Esophagus muscularis mucosa (tissue), 3 donors: ENCODE results near the gene CFAP99.

ENCODE experiments used
- CTCF ChIP-seq, 3 experiments: fragments of 200-600 bp in 2 of 3; fragments of 450-650 bp in 1 of 3; sonication (generic) in 2 of 3; IDR thresholded peaks; one replicate each; pipeline ENCODE4 v1.5.1; 2017 to 2019; ENCODE audit warnings: antibody characterized with exemption in 3 of 3, mild to moderate bottlenecking in 2 of 3, moderate library complexity in 1 of 3
- POLR2A ChIP-seq: fragments of 450-650 bp; IDR thresholded peaks from one replicate; pipeline ENCODE4 v1.6.1; 2017; ENCODE audit warnings: antibody characterized with exemption, moderate library complexity, mild to moderate bottlenecking, low read depth

- TF ChIP-seq CTCF (IDR thresholded peaks at IDR 0.05) (no peak), POLR2A (no peak)
Measured at GRCh38 chr4:2459589-2460349, 41.0 kb downstream of the CFAP99 start.
